ENCODE measurements around the gene USP12.
"Not testable (repeated sequence)": the region's sequence is repeated elsewhere in the genome, so short reads cannot be mapped to it uniquely, and the experiment has no call there.

The USP12 gene, protein sequence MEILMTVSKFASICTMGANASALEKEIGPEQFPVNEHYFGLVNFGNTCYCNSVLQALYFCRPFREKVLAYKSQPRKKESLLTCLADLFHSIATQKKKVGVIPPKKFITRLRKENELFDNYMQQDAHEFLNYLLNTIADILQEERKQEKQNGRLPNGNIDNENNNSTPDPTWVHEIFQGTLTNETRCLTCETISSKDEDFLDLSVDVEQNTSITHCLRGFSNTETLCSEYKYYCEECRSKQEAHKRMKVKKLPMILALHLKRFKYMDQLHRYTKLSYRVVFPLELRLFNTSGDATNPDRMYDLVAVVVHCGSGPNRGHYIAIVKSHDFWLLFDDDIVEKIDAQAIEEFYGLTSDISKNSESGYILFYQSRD

GRCh38 chr13:27171244-27171826, at the start of gene USP12:
Gene USP12 (minus strand): TSS chr13:27171811. CDS start chr13:27171639, 172 bp downstream.
- FAIRE-seq, result no peak

- no peak for FAIRE-seq
These were observed 48.0 kb upstream of the USP12 start for GRCh38 chr13:27219611-27220010.

GRCh38 chr13:27218861-27219260, 47.2 kb upstream of the USP12 start:
- not testable (repeated sequence) for FAIRE-seq

GRCh38 chr13:27217791-27218190, 46.2 kb upstream of the USP12 start:
- not testable (repeated sequence) for FAIRE-seq

DNA sequence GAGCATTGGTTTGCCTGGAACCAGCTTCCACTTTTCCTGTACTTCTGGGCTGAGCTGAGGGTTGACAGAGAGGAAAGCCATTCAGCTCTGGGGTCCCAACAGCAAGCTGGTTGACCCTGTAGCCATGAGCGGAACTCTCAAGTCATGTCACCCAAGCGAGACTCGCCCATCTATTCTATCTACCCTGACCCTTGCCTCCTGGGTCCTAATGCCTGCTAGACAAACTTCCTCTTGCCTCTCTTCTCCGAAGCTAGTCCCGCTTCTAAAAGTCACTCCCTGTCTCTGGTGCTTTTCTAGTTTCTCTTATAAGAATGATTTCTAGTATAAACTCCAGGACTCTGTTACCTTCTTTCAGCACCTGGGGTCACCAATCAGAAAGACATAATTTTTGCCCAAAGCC, 41.8 kb upstream of the USP12 start:
- FAIRE-seq, result not testable (repeated sequence)

- no peak for FAIRE-seq
These were observed 40.3 kb upstream of the USP12 start for GRCh38 chr13:27211771-27212364.

GRCh38 chr13:27211271-27211670, 39.7 kb upstream of the USP12 start:
- FAIRE-seq, result no peak

DNA sequence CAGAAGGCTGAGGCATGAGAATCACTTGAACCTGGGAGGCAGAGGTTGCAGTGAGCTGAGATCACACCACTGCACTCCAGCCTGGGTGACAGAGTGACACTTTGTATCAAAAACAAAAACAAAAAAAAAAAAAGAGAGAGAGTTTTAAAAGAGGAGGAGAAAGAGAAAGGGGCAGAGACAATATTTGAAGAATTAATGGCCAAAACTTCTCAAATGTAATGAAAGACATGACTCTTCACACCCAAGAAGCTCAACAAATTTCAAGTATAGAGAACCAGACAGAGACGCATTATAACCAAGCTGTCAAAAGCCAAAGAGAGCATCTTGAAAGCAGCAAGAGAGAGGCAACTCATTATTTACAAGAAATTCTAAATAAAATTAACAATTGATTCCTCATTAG, 36.9 kb upstream of the USP12 start:
- no peak for FAIRE-seq

GRCh38 chr13:27203854-27204253, 32.2 kb upstream of the USP12 start:
- FAIRE-seq, result no peak

GRCh38 chr13:27203186-27203585, 31.6 kb upstream of the USP12 start:
- no peak for FAIRE-seq

- FAIRE-seq, result no peak
These were observed 30.1 kb upstream of the USP12 start for GRCh38 chr13:27201661-27202060.

GRCh38 chr13:27200413-27201070, 28.9 kb upstream of the USP12 start:
- FAIRE-seq, result no peak

DNA sequence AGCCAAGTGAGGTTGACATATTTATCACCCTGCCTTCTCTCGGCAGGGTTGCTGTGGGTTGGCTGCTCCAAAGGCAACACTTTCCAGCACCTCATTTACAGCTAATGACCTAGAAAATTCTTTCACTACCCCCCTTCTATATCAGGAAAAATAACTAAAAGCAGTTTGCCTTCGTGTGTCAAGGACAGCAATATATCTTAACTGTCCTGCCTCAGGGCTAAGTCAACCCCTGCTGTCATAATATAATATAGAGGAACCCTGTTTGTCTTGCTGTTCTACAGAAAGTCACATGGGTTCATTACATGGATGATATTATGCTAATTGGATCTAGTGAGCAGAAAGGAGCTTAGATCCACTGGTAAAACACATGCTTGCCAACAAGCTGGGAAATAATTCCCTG, 28.1 kb upstream of the USP12 start:
- no peak for FAIRE-seq

DNA sequence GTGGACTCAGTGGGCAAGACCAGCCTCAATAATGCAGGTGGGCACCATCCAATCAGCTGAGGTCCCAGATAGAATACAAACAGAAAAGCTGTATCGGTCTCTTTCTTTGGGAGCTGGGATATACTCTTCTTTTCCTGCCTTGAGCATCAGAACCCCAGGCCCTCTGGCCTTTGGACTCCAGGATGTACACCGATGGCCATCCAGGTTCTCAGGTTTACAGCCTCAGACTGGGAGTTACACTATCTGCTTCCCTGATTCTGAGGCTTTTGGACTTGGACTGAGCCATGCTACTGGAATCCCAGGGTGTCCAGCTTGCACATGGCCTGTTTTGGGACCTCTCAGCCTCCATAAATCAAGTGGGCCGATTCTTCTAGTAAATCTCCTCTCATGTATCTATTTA, 27.6 kb upstream of the USP12 start:
- no peak for FAIRE-seq

- no peak for FAIRE-seq
These were observed 23.5 kb upstream of the USP12 start for GRCh38 chr13:27194895-27195764.

DNA sequence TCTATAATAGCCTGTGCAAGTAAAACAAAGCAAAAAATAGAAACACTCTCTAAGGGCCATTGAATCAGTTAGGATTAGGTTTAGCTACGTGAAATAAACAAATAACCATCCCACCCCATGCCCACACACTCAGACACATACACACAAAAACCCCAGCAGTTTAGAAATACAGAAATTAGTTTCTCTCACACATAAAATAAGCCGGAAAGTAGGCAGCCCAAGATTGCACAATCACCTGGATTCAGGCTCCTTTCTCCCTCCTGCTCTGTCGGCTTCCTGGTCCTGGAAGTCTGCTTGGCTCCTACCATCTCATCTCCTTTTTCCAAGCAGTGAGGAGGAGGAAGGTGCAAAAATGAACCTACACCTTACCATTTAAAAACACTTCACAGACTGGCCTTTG, 22.6 kb upstream of the USP12 start:
- FAIRE-seq, result no peak

GRCh38 chr13:27193496-27193895, 21.9 kb upstream of the USP12 start:
- FAIRE-seq, result no peak

DNA sequence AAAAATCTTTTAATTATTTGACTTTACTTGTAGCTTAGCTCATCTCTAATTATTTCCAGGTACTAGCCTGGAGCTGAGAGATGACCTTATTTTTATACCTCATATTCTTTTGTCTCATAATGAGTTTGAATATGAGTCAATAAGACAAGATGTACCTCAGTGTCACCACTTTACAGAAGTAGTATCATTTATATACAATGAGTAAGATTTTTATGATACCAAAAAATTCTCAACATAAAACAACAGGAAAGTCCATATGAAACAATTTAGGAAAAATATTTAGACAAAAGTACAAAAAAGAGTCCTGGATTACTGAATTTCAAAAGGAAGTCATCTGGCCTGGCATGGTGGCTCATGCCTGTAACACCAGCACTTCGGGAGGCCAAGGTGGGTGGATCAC, 21.4 kb upstream of the USP12 start:
- no peak for FAIRE-seq

DNA sequence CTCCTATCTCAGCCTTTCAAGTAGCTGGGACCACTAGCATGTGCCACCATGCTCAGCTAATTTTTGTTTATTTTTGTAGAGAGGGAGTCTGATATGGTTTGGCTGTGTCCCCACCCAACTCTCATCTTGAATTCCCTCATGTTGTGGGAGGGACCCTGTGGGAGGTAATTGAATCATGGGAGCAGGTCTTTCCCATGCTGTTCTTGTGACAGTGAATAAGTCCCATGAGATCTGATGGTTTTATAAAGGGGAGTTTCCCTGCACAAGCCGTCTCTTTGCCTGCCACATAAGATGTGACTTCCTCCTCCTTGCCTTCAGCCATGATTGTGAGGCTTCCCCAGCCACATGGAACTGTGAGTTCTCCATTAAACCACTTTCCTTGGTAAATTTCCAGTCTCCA, 20.8 kb upstream of the USP12 start:
- FAIRE-seq, result not testable (repeated sequence)

DNA sequence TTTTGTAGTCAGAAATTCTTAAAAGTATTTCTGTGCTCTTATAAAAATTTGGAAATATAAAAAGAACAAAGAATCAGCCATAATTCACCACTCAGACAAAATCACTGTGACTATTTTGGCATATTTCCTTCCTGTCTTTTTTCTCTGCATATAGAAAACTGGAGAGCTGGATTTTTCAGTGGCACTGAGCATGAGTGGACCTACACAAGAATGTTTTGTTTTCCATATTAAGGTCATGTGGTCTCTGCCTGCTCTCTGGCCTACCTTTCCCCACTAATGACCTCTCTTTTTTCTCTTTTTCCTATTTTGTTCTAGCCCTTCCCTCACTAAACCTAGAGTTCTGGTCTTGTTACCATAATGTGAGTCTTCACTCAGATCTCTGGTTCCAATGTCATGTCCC, 17.6 kb upstream of the USP12 start:
- FAIRE-seq, result no peak

DNA sequence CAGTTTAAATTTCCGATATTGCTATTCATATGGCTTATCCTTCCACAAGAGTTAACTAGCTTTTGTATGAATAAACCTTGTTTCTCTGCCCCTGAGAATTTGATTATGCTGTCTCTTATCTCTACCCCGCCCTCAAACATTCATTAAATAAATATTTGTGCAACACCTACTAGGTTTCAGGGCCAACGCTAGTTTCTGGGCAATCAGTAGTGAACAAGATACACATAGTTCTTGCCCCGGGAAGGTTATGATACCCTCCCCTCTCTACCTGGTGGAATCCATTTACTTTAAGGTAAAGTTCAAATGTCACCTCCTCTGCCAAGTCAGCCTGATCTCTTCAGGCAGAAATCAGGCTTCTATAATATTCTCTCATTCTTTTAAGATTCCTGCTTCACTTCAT, 16.6 kb upstream of the USP12 start:
- no peak for FAIRE-seq

- FAIRE-seq, result no peak
These were observed 14.7 kb upstream of the USP12 start for GRCh38 chr13:27186295-27186694.

Measured in colon (tissue), 2 donors.